Mesodermal cell (in vitro differentiated cells): ENCODE measurements around the gene CALN1.

Experiments used
- H3K27ac ChIP-seq: 2 replicates; pipeline ENCODE4 v1.7.0; 2013; ENCODE audit warnings: mild to moderate bottlenecking, low read depth, low read length, moderate library complexity; ENCODE audit not compliant: severe bottlenecking
- H3K36me3 ChIP-seq: 2 replicates; pipeline ENCODE4 v1.7.1; 2013; ENCODE audit warnings: mild to moderate bottlenecking, low read length, moderate library complexity; ENCODE audit not compliant: control insufficient read depth, insufficient read depth
- H3K4me1 ChIP-seq: one replicate; pipeline ENCODE4 v1.7.1; 2013; ENCODE audit warnings: mild to moderate bottlenecking, low read length; ENCODE audit not compliant: insufficient read depth, control insufficient read depth, poor library complexity, severe bottlenecking
- H3K4me3 ChIP-seq: 2 replicates; pipeline ENCODE4 v1.7.0; 2013; ENCODE audit warnings: low read length, control low read depth, mild to moderate bottlenecking; ENCODE audit not compliant: insufficient read depth, poor library complexity, severe bottlenecking; ENCODE audit errors: extremely low read depth
- H3K9me3 ChIP-seq: 2 replicates; pipeline ENCODE4 v1.7.1; 2013; ENCODE audit warnings: mild to moderate bottlenecking, low read length, moderate library complexity; ENCODE audit not compliant: control insufficient read depth
- WGBS, 2 experiments: methylation state at CpG; one replicate each; pipeline ENCODE4 v1.1.5; 2013; ENCODE audit warnings: missing lambda C conversion rate in 2 of 2; ENCODE audit not compliant: insufficient coverage in 2 of 2; 5-methylcytosine and 5-hydroxymethylcytosine counted together

CALN1 gene

DNA sequence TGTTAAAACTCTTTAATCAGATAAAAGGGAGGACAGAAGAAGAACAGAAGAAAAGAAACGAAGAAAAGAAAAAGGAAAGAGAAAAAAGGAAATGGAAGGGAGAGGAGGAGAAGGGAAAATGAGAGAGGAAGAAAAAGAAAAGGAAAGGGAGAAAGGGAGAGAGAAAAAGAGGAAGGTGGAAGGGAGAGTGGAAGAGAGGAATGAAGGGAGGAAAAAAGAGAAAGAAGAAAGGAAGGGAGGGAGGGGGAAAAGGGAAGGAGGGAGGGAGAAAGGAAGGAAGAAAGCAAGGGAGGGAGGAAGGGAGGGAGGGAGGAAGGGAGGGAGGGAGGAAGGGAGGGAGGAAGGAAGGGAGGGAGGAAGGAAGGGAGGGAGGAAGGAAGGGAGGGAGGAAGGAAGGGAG lies 305.7 kb downstream of the CALN1 start:
- Histone ChIP-seq H3K4me1 (no peaks in the 10 kb centered on the region), H3K36me3 (no peaks in the 10 kb centered on the region), H3K27ac (no peak overlapping the region), H3K9me3 (peaks cover 7% of the 10 kb centered on the region), H3K4me3 (no peak overlapping the region)
- WGBS, 2 experiments = 71 to 80% methylated on average over 1 of the region's 1 CpG

DNA sequence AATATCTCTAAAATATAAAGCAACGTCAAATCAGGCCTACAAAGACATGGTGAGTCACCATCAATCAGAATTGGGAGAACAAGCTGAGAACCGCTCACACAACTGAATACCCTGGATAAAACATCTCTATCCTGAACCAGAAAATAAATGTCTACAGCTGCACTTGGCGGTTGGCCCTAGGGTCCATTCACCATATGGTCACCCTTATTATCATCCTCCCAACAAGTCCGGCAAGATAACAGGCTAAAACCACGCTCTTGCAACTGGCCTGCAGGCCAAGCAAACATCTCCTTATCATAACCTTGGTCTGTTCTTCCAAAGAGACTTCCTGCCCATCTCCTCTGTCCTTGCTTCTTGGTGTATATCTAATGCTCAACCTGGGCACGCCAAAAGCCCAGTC lies 310.7 kb downstream of the CALN1 start:
- Histone ChIP-seq H3K36me3 (no peaks in the 10 kb centered on the region), H3K27ac (no peak overlapping the region), H3K4me1 (no peaks in the 10 kb centered on the region), H3K9me3 (no peaks in the 10 kb centered on the region), H3K4me3 (no peak overlapping the region)
- 90 to 92% methylated on average over 2 to 6 of the region's 6 CpGs for WGBS, 2 experiments

DNA sequence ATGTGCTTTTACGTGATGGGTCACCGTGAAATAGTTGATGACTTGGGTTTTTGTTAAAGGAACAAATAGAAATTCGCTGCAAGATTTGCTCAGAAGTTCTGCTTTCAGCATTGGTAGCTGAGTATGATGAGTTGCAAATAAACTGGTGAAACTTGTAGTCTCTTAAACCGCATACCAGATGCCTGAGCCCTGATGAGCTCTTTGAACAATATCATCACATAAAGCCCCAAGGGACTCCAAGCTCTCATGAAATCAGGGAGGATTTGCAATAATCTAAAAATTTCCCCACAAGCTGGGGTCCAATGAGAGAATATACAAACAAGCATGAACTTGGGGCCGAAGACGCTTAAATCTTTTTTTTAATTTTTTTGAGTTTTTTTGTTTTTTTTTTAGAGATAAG lies 312.4 kb downstream of the CALN1 start:
- H3K9me3 ChIP-seq = no peaks in the 10 kb centered on the region
- 94 to 96% methylated on average over 3 of the region's 6 CpGs for WGBS, 2 experiments
- H3K4me1 ChIP-seq = no peaks in the 10 kb centered on the region
- H3K4me3 ChIP-seq = no peak overlapping the region
- H3K27ac ChIP-seq = no peak overlapping the region
- H3K36me3 ChIP-seq = no peaks in the 10 kb centered on the region

DNA sequence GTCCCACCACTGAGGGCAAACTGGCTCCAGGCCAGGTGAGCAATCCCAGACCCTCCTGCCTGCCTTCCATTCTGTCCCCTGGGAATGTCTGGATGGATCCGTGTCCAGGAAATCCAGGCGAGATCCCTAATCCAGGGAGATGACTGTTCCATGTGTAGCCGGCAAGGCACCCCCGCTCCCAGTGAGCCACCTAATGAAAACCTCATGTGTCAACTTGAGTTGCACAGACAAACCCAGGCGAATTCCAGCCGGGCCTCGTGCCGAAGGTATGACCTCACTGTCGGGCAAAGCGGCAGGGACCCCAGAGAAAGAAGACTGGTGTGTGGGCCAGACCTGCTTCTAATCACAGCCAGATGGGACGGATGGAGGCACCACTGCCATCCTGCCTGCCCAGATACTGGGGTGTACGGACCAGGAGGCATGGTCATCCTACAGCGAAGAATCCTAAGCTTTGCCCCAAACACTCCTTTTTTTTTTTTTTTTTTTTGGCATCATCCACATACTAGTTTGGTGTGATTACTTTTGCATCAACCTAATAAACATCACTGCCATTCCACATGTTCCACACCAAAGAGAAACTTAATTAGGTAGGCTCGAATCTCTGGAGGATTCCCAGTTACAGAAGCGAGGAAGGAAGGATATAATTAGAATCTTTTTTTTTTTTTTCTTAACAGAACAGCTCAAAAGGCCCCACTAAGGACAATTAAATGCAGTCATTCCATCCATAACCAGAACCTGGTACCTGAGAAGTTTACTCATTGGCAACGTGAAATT lies 313.1 kb downstream of the CALN1 start:
- WGBS, 2 experiments = 87 to 88% methylated on average over 12 to 13 of the region's 16 CpGs
- Histone ChIP-seq H3K4me1 (no peaks in the 10 kb centered on the region), H3K4me3 (no peak overlapping the region), H3K9me3 (no peaks in the 10 kb centered on the region), H3K36me3 (no peaks in the 10 kb centered on the region), H3K27ac (no peak overlapping the region)

DNA sequence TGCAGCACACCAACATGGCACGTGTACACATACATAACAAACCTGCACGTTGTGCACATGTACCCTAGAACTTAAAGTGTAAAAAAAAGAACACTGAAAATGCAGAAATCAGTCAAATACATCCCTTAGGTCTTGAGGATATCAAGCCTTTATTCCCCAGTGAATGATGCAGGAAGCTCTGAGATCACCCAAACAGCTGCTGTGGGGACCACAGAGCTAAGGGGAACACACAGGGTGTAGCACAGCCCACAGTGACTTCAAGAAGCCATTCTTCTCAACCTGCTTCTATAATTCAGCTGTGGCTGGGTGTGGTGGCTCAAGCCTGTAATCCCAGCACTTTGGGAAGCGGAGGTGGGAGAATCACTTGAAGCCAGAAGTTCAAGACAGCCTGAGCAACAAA lies 314.9 kb downstream of the CALN1 start:
- H3K4me3 ChIP-seq = no peak overlapping the region
- H3K9me3 ChIP-seq = no peaks in the 10 kb centered on the region
- 87% methylated on average over 3 of the region's 3 CpGs; no CpG with 5 or more reads in 1 of the 2 experiments for WGBS, 2 experiments
- H3K4me1 ChIP-seq = no peaks in the 10 kb centered on the region
- no peaks in the 10 kb centered on the region for H3K36me3 ChIP-seq
- H3K27ac ChIP-seq = no peak overlapping the region

DNA sequence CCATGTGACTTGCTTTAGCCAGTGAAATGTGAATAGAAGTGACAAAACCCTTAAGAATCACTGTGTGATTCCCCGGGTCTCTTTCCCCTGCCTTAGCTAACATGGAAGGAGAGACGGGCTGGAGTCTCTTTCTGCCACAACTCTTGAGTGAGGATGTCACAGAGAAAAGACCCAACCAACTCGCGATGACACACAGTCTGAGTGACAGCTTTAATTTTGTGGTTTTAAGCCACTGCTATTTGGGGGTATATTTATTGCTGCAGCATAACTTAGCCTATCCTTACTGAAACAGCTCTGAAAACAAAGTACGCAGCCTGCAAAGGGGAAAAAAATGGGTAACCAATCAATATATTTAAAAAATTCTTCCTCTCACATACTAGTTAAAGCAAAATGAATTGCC lies 319.4 kb downstream of the CALN1 start:
- no peak overlapping the region for H3K4me3 ChIP-seq
- 100% methylated on average over 1 of the region's 5 CpGs; no CpG with 5 or more reads in 1 of the 2 experiments for WGBS, 2 experiments
- H3K27ac ChIP-seq = no peak overlapping the region
- no peaks in the 10 kb centered on the region for H3K36me3 ChIP-seq
- H3K9me3 ChIP-seq = no peaks in the 10 kb centered on the region
- no peaks in the 10 kb centered on the region for H3K4me1 ChIP-seq

DNA sequence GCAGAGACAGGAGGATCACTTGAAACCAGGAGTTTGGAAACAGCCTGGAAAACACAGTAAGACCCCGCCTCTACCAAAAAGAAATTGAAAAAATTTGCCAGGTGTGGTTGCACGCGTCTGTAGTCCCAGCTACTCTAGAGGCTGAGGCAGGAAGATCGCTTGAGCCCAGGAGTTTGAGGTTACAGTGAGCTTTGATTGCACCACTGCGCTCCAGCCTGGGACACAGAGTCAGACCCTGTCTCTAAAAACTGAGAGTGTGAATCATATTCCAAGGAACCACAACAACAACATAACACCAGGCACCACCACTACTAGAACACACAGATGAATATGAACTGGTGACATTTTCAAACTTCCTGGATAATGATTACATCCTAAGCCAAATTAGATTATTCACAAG lies 324.2 kb downstream of the CALN1 start:
- Histone ChIP-seq H3K4me1 (no peaks in the 10 kb centered on the region), H3K27ac (no peak overlapping the region), H3K9me3 (no peaks in the 10 kb centered on the region), H3K36me3 (no peaks in the 10 kb centered on the region), H3K4me3 (no peak overlapping the region)
- WGBS, 2 experiments = 64 to 75% methylated on average over 4 of the region's 5 CpGs

DNA sequence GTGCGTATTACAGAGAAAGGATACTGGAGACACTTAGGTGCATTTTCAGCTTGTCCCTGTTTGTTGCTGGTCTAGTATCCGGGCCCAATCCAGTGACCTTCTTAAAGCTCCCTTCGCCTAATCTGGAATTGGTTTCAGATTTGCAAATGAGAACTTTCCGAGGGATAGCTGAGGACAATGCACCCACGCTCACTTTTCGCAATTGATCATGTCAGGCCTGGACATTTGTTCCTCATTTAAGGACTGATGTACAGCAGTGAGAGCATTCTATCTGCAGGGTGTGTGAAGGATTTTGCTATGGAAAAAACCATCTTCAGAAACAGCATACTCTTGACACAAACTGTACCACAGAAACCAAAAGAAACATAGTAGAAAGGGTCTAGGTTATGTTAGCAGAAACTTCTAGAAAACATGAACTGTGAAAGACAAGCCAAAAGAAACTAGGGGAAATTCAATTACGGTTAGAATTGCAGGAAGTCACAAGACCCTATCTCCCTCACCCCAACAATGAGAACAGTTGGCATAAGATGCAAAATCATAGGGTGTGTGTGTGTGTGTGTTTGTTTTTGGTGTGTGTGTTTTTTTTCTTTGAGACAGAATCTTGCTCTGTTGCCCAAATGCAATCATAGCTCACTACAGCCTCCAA lies 331.1 kb downstream of the CALN1 start:
- Histone ChIP-seq H3K4me1 (no peaks in the 10 kb centered on the region), H3K27ac (no peak overlapping the region), H3K9me3 (no peaks in the 10 kb centered on the region), H3K4me3 (no peak overlapping the region), H3K36me3 (no peaks in the 10 kb centered on the region)
- 81 to 92% methylated on average over 4 to 6 of the region's 7 CpGs for WGBS, 2 experiments

DNA sequence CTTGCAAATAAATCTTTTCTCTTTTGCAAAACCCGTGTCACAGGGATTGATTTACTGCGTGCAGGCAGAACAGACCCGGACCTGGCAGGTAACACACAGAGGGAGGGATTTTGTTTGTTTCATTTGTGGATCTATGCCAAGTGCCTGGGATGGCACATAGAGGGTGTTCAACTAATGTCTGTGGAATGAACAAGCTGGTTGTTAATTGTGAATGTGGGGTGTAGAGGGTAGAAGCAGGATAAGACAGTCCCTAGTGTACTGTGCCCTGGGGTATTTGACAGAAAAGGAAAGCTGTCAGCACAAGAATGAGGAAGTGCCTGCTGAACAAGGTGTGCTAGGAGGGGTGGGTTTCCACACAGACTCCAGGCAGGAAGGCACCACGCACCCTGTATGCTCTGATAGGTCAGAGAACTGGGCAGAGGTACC lies 331.8 kb downstream of the CALN1 start:
- 92 to 100% methylated on average over 3 to 4 of the region's 4 CpGs for WGBS, 2 experiments

DNA sequence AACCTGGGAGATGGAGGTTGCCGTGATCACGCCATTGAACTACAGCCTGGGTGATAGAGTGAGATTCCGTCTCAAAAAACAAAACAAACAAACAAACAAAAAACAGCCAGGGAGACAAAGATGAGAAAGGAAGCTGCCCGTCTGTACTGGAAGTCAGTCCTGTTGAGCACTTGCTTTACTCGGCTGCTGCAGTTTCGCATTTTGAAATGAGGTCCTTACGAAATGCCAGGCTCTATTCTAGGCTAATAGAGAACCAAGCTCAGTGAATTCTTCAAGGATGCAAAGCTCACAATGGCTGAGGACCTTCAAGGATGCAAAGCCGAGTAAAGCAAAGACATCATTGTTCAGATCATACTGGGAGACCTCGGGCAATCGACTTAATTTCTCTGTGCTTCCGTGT lies 333.3 kb downstream of the CALN1 start:
- no peak overlapping the region for H3K27ac ChIP-seq
- H3K36me3 ChIP-seq = no peaks in the 10 kb centered on the region
- no peaks in the 10 kb centered on the region for H3K4me1 ChIP-seq
- 95% methylated on average over 6 to 8 of the region's 11 CpGs for WGBS, 2 experiments
- H3K9me3 ChIP-seq = no peaks in the 10 kb centered on the region
- H3K4me3 ChIP-seq = no peak overlapping the region

More for the DNA sequence above, 331.8 kb downstream of the CALN1 start:
- Histone ChIP-seq H3K4me3 (no peak overlapping the region), H3K36me3 (no peaks in the 10 kb centered on the region), H3K27ac (no peak overlapping the region), H3K4me1 (no peaks in the 10 kb centered on the region), H3K9me3 (no peaks in the 10 kb centered on the region)

DNA sequence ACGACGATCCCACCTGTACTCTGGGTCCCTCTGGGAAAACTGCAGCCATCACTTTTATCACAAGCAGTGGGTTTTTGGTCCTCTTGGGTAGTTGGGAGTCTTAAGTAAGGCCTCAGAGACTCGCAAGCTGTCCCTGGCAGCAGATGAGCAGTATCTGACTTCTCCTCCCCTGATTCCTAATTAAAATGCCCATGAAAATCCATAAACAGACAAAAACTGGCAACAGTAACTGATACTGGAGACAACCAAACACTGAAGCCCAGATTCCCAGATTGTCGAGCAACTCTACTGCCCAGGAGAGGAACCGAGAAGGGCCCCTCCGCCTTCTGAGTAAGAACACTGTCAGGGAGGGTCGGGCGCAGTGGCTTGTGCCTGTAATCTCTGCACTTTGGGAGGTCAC lies 333.8 kb downstream of the CALN1 start:
- Histone ChIP-seq H3K9me3 (no peaks in the 10 kb centered on the region), H3K4me1 (no peaks in the 10 kb centered on the region), H3K4me3 (no peak overlapping the region), H3K36me3 (no peaks in the 10 kb centered on the region), H3K27ac (no peak overlapping the region)
- WGBS, 2 experiments = 93 to 98% methylated on average over 5 of the region's 8 CpGs
